H1 (cell line): ENCODE data around the gene ARHGEF28. TPM values are rescaled to one million over a fixed set of nuclear protein-coding genes. Genes with fewer than 3 reads are reported as not detected.
A peak's percentile ranks its signal among the peaks of the same experiment; 100 is the strongest.

ENCODE experiments used
- CTCF ChIA-PET: fragments of 300-600 bp; sonication (Branson Sonifier 250); formaldehyde crosslinking; loops from one replicate; lab custom pipeline; 2021; ENCODE audit not compliant: partially characterized antibody; lab: Charles Lee
- POLR2A ChIA-PET: fragments of 300-600 bp; sonication (Branson Sonifier 250); formaldehyde crosslinking; loops from one replicate; lab custom pipeline; 2021; ENCODE audit warnings: inconsistent platforms; ENCODE audit not compliant: partially characterized antibody; lab: Charles Lee
- DNase-seq, 2 experiments: peaks; one replicate each; pipeline versions ENCODE4 v3.0.0 to v3.0.0-alpha.2; 2010 to 2022; ENCODE audit warnings: low spot score in 2 of 2, low read depth in 1 of 2, mixed read lengths in 1 of 2
- FAIRE-seq: peaks from 2 replicates; lab custom pipeline; 2011; peaks lifted over from hg19 to GRCh38; lab: Jason Lieb, UNC
- H2AFZ ChIP-seq: 2 replicates; pipeline ENCODE4 v1.8.1; 2012; ENCODE audit warnings: low read length, inconsistent platforms
- H2AK5ac ChIP-seq: 2 replicates; pipeline ENCODE4 v1.6.1; 2013; ENCODE audit warnings: low read depth, low read length
- H2BK120ac ChIP-seq: replicated peaks from 2 replicates; pipeline ENCODE3; 2013; ENCODE audit warnings: low read depth, low read length, inconsistent platforms
- H2BK12ac ChIP-seq: 2 replicates; pipeline ENCODE4 v1.6.1; 2013; ENCODE audit warnings: low read depth, low read length
- H2BK15ac ChIP-seq: 2 replicates; pipeline ENCODE4 v1.6.1; 2013; ENCODE audit warnings: low read length
- H2BK20ac ChIP-seq: 2 replicates; pipeline ENCODE4 v1.6.1; 2013; ENCODE audit warnings: low read length
- H2BK5ac ChIP-seq: 2 replicates; pipeline ENCODE4 v1.6.1; 2013; ENCODE audit warnings: low read depth, low read length
- H3K14ac ChIP-seq: 2 replicates; pipeline ENCODE4 v1.6.1; 2013; ENCODE audit warnings: inconsistent platforms; ENCODE audit not compliant: insufficient read length
- H3K18ac ChIP-seq: 2 replicates; pipeline ENCODE4 v1.6.1; 2013; ENCODE audit warnings: low read length; ENCODE audit errors: extremely low read depth
- H3K23ac ChIP-seq: 2 replicates; pipeline ENCODE4 v1.6.1; 2013; ENCODE audit warnings: inconsistent platforms; ENCODE audit not compliant: insufficient read length
- H3K23me2 ChIP-seq: 2 replicates; pipeline ENCODE4 v1.6.1; 2013; ENCODE audit warnings: low read depth, low read length
- H3K27ac ChIP-seq: 2 replicates; pipeline ENCODE4 v1.6.1; 2011; ENCODE audit warnings: low read depth, low read length, inconsistent platforms
- H3K27me3 ChIP-seq, 4 experiments: replicated peaks in 1 of 4; 1 replicate in 1 of 4; 2 replicates in 3 of 4; pipeline versions ENCODE4 v1.6.1 to v1.8.1; 2011 to 2013; ENCODE audit warnings: low read length in 3 of 4, mild to moderate bottlenecking in 3 of 4, inconsistent platforms in 2 of 4, mixed read lengths in 2 of 4, moderate library complexity in 1 of 4; ENCODE audit not compliant: control insufficient read depth in 3 of 4, insufficient read depth in 3 of 4; ENCODE audit errors: extremely low read depth in 1 of 4
- H3K36me3 ChIP-seq, 4 experiments: 2 replicates each; pipeline versions ENCODE4 v1.6.1 to v1.8.1; 2011 to 2013; ENCODE audit warnings: mild to moderate bottlenecking in 4 of 4, low read length in 3 of 4, moderate library complexity in 2 of 4, control low read depth in 1 of 4, inconsistent platforms in 1 of 4; ENCODE audit not compliant: insufficient read depth in 4 of 4, control insufficient read depth in 2 of 4
- H3K4ac ChIP-seq: replicated peaks from 2 replicates; pipeline ENCODE3; 2013; ENCODE audit warnings: low read length, low read depth, mixed read lengths, inconsistent platforms; ENCODE audit not compliant: insufficient read length
- H3K4me1 ChIP-seq, 4 experiments: replicated peaks in 1 of 4; 1 replicate in 1 of 4; 2 replicates in 3 of 4; pipeline versions ENCODE4 v1.6.1 to v1.8.1; 2011 to 2013; ENCODE audit warnings: low read length in 3 of 4, inconsistent platforms in 2 of 4, mixed read lengths in 1 of 4; ENCODE audit not compliant: insufficient read depth in 4 of 4, control insufficient read depth in 3 of 4
- H3K4me2 ChIP-seq, 2 experiments: 2 replicates each; pipeline versions ENCODE4 v1.6.1 to v1.8.1; 2011 to 2013; ENCODE audit warnings: low read depth in 2 of 2, low read length in 2 of 2, control low read depth in 1 of 2, inconsistent platforms in 1 of 2, mild to moderate bottlenecking in 1 of 2; ENCODE audit not compliant: insufficient read depth in 1 of 2
- H3K4me3 ChIP-seq, 4 experiments: fragments of 200-600, 300-600 bp in 1 of 4; sonication (generic), shearing (Covaris generic), sonication (Bioruptor Twin) in 1 of 4; 2 replicates each; pipeline versions ENCODE4 v1.5.1 to v1.8.1; 2011 to 2016; ENCODE audit warnings: low read length in 4 of 4, low read depth in 3 of 4, control low read depth in 2 of 4, inconsistent platforms in 2 of 4, mild to moderate bottlenecking in 2 of 4, mixed read lengths in 1 of 4, moderate library complexity in 1 of 4; ENCODE audit not compliant: insufficient read depth in 2 of 4; ENCODE audit errors: extremely low read depth in 1 of 4
- H3K56ac ChIP-seq: replicated peaks from 2 replicates; pipeline ENCODE3; 2013; ENCODE audit warnings: low read depth, mild to moderate bottlenecking, mixed read lengths, low read length, inconsistent platforms; ENCODE audit not compliant: insufficient read length
- H3K79me1 ChIP-seq: 2 replicates; pipeline ENCODE4 v1.6.1; 2013; ENCODE audit warnings: low read depth, low read length, control low read depth
- H3K79me2 ChIP-seq, 2 experiments: 2 replicates each; pipeline versions ENCODE4 v1.6.1 to v1.8.1; 2012 to 2013; ENCODE audit warnings: low read length in 2 of 2, mild to moderate bottlenecking in 2 of 2, inconsistent platforms in 1 of 2; ENCODE audit not compliant: insufficient read depth in 2 of 2, control insufficient read depth in 1 of 2
- H3K9ac ChIP-seq, 4 experiments: replicated peaks in 1 of 4; 1 replicate in 1 of 4; 2 replicates in 3 of 4; pipeline versions ENCODE4 v1.6.1 to v1.8.1; 2011 to 2013; ENCODE audit warnings: low read depth in 3 of 4, low read length in 3 of 4, control low read depth in 2 of 4, mild to moderate bottlenecking in 2 of 4, moderate library complexity in 2 of 4, inconsistent platforms in 1 of 4; ENCODE audit errors: extremely low read depth in 1 of 4
- H3K9me3 ChIP-seq, 2 experiments: 2 replicates each; pipeline versions ENCODE4 v1.6.1 to v1.8.1; 2012 to 2013; ENCODE audit warnings: mild to moderate bottlenecking in 2 of 2, moderate library complexity in 2 of 2, control low read depth in 1 of 2, inconsistent platforms in 1 of 2, low read depth in 1 of 2, low read length in 1 of 2, mixed read lengths in 1 of 2; ENCODE audit not compliant: insufficient read depth in 2 of 2
- H4K20me1 ChIP-seq, 2 experiments: replicated peaks in 1 of 2; 2 replicates each; pipeline versions ENCODE3 to v1.8.1; 2011 to 2013; ENCODE audit warnings: inconsistent platforms in 2 of 2, low read length in 2 of 2, mild to moderate bottlenecking in 1 of 2; ENCODE audit not compliant: insufficient read depth in 2 of 2, control insufficient read depth in 1 of 2
- H4K5ac ChIP-seq: 2 replicates; pipeline ENCODE4 v1.6.1; 2013; ENCODE audit warnings: low read length, low read depth, mixed read lengths, inconsistent platforms; ENCODE audit not compliant: insufficient read length
- H4K8ac ChIP-seq: 2 replicates; pipeline ENCODE4 v1.8.0; 2013; ENCODE audit warnings: mild to moderate bottlenecking, moderate library complexity, low read length, inconsistent platforms; ENCODE audit not compliant: insufficient read depth; ENCODE audit errors: extremely low read depth
- H4K91ac ChIP-seq: replicated peaks from 2 replicates; pipeline ENCODE3; 2013; ENCODE audit warnings: low read length, mixed read lengths, inconsistent platforms; ENCODE audit not compliant: insufficient read length
- CHD1 ChIP-seq: IDR thresholded peaks from 2 replicates; pipeline ENCODE4 v1.6.1; 2012; ENCODE audit warnings: low read depth, low read length, improper control_type of control experiment
- CTCF ChIP-seq, 3 experiments: IDR thresholded peaks; 1 replicate in 2 of 3; 2 replicates in 1 of 3; pipeline versions ENCODE4 v1.5.1 to v1.6.1; 2011; ENCODE audit warnings: low read length in 3 of 3, mild to moderate bottlenecking in 3 of 3, inconsistent platforms in 2 of 3, low read depth in 1 of 3, moderate library complexity in 1 of 3; ENCODE audit not compliant: insufficient read depth in 1 of 3; ENCODE audit errors: control extremely low read depth in 1 of 3
- RAD21 ChIP-seq, 2 experiments: IDR thresholded peaks in 1 of 2; conservative IDR thresholded peaks in 1 of 2; 2 replicates each; pipeline ENCODE4 v1.6.1; 2011; ENCODE audit warnings: low read depth in 2 of 2, low read length in 2 of 2, improper control_type of control experiment in 1 of 2, inconsistent platforms in 1 of 2, mild to moderate bottlenecking in 1 of 2, moderate library complexity in 1 of 2
- polyA plus RNA-seq, 7 experiments: library from polyadenylated mRNA; depleted of rRNA in 3 of 7; stranded (reverse) in 5 of 7; unstranded in 2 of 7; fragments of >200 nt in 5 of 7; fragments of 200-250 nt in 2 of 7; gene quantifications; 1 replicate in 5 of 7; 2 replicates in 1 of 7; 4 replicates in 1 of 7; pipeline versions ENCODE4 v1.2.1 to v1.2.3, GENCODE V29; 2011 to 2013; ENCODE audit warnings: missing spikeins in 2 of 7, mixed read lengths in 2 of 7
- total RNA-seq: library from RNA; stranded (reverse); fragmentation: NEBNext Ultra II Directional; extraction: Animal tissue kit (Norgen Biotek cat#: 25700); gene quantifications from 2 replicates; pipeline ENCODE4 v1.2.1, GENCODE V29; 2021

The ARHGEF28 gene
- total and polyA plus RNA-seq, 2 of the 8 experiments (the other 6 are each of a cell fraction or from before 2014, with no cell fraction given), result 0.33 to 1.0 TPM

DNA sequence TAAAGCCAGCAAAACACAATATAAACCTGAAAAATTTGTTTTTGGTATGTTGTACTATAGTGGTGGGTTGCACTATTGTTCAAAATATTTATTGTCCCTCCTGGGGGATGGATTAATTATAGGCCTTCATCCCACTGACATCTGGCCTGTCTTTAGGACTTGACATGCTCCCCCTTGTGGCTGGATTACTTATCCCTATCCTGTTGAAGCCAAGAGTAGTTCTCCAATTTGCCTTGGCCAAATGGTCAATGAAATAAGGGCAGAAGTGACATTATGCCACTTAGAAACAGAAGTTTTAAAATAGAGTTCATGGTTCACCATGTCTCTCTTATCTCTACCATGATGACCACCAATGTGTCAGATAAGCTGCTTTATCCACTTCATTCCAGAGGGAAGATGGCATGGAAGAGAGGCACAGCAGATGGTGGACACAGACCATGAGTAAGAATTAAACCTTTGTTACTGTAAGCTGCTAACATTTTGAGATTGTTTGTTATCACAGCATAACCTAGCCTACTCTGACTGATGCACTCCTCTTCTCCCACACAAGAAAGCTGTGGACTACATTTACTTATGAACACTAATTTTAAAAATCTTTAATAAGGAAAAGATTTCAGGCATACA, 29.2 kb upstream of the ARHGEF28 start:
- Histone ChIP-seq H3K79me1 (no peaks in the 10 kb centered on the region), H2BK12ac (no peak overlapping the region), H3K36me3 (no peaks in the 10 kb centered on the region), H3K4me3 (no peak overlapping the region), H2BK20ac (no peak overlapping the region), H4K8ac (no peak overlapping the region), H3K9me3 (no peaks in the 10 kb centered on the region), H3K4me2 (no peak overlapping the region), H2BK5ac (no peak overlapping the region), H3K23me2 (no peaks in the 10 kb centered on the region), H4K91ac (no peak overlapping the region), H2BK15ac (no peak overlapping the region), H3K9ac (no peak overlapping the region), H2AK5ac (no peak overlapping the region), H3K79me2 (no peaks in the 10 kb centered on the region), H3K4me1 (no peaks in the 10 kb centered on the region), H3K27ac (no peak overlapping the region), H3K23ac (no peak overlapping the region), H4K20me1 (no peaks in the 10 kb centered on the region), H4K5ac (no peak overlapping the region), H2BK120ac (no peak overlapping the region), H3K14ac (no peak overlapping the region), H3K4ac (no peak overlapping the region), H3K56ac (no peak overlapping the region), H2AFZ (no peak overlapping the region), H3K18ac (no peak overlapping the region), H3K27me3 (no peaks in the 10 kb centered on the region)
- ChIA-PET POLR2A (no interaction called here), CTCF (interaction anchor here (0.7 to 4.2 kb wide), 31 partner anchors 9 to 301 kb away, joined by 3 to 65 read pairs (median 4); partner anchors contain the start of genes ANKRA2, ARHGEF28 and UTP15)
- FAIRE-seq, result peak; percentile 87
- TF ChIP-seq CHD1 (no peak), CTCF (IDR thresholded peaks at IDR 0.05; ENCODE audit: control extremely low read depth in 1 of 3, insufficient read depth in 1 of 3, low read depth in 1 of 3, low read length in 3 of 3) (peak; percentile 8 to 81 (median 57)), RAD21 (IDR thresholded peaks at IDR 0.05 in 1 of 2, conservative IDR thresholded peaks at IDR 0.05 in 1 of 2; ENCODE audit: low read depth in 2 of 2, low read length in 2 of 2) (peak; percentile 45 to 62)
- peak in 1 of 2 experiments; percentile 57 for DNase-seq
